Measurements from ENCODE around the gene BICRAL. TPM values are rescaled to one million over a fixed set of nuclear protein-coding genes. Genes with fewer than 3 reads are reported as not detected.

Gene BICRAL
- total and polyA plus RNA-seq, 4 donors, result 1.7 to 6.8 (median 3.9) TPM

DNA sequence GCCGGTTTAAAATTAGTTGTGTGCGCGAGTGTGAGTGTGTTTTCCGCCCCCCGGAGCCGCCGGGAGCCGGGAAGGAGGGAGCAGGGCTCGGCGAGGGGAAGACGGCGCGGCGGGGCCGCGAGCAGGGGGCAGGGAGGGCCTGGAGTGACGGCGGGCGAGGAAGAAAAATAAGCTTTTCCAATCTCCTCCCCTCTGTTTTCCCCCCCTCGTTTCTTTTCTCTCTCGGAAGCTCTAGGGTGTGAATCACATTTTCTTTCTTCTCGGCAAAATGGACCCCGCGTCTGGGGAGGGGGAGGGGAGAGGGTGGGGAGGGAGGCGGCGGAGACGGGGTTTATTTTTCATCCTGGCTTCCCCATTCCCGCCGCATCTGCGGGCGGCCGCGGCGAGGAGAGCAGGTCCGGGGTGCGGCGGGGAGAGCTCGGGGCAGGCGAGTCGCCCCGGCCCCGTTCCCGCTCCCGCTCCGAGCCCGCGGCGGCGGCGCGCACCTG, 881 bp downstream of the BICRAL start:
- peak; percentile 80 for DNase-seq (ENCODE audit: low spot score)
- Histone ChIP-seq H3K27ac (ENCODE audit: low read depth in 1 of 2, low read length in 2 of 2) (peak overlapping the region; percentile 99 to 100), H3K4me1 (ENCODE audit: control insufficient read depth in 4 of 4, insufficient read depth in 4 of 4, low read length in 3 of 4) (peaks cover 1 to 35% (median 6%) of the 10 kb centered on the region in 4 donors), H3K36me3 (ENCODE audit: control insufficient read depth in 4 of 4, insufficient read depth in 3 of 4, low read depth in 1 of 4, low read length in 3 of 4) (no peaks in the 10 kb centered on the region), H3K9ac (ENCODE audit: low read depth in 1 of 2, low read length in 2 of 2) (peak overlapping the region; percentile 96 to 100), H3K9me3 (ENCODE audit: control insufficient read depth in 4 of 4, low read length in 3 of 4) (no peaks in the 10 kb centered on the region), H3K27me3 (ENCODE audit: control insufficient read depth in 4 of 4, insufficient read depth in 4 of 4, low read length in 3 of 4) (no peaks in the 10 kb centered on the region), H3K4me3 (ENCODE audit: low read depth in 1 of 3, low read length in 3 of 3) (peak overlapping the region; percentile 81 to 97 (median 97))
- TF ChIP-seq YY1 (IDR thresholded peaks at IDR 0.05) (no peak), HNF4G (IDR thresholded peaks at IDR 0.05) (no peak), TAF1 (conservative IDR thresholded peaks at IDR 0.05) (no peak), EGR1 (IDR thresholded peaks at IDR 0.05; ENCODE audit: low read depth in 2 of 2) (no peak), FOXA1 (IDR thresholded peaks at IDR 0.05) (no peak), ATF3 (IDR thresholded peaks at IDR 0.05) (no peak), HNF4A (conservative IDR thresholded peaks at IDR 0.05) (no peak), RAD21 (IDR thresholded peaks at IDR 0.05) (no peak), RXRA (IDR thresholded peaks at IDR 0.05) (no peak), SP1 (IDR thresholded peaks at IDR 0.05) (no peak), NR2F2 (IDR thresholded peaks at IDR 0.05) (no peak), FOXA2 (IDR thresholded peaks at IDR 0.05) (no peak)
- TF ChIP-seq, protein P1, sequence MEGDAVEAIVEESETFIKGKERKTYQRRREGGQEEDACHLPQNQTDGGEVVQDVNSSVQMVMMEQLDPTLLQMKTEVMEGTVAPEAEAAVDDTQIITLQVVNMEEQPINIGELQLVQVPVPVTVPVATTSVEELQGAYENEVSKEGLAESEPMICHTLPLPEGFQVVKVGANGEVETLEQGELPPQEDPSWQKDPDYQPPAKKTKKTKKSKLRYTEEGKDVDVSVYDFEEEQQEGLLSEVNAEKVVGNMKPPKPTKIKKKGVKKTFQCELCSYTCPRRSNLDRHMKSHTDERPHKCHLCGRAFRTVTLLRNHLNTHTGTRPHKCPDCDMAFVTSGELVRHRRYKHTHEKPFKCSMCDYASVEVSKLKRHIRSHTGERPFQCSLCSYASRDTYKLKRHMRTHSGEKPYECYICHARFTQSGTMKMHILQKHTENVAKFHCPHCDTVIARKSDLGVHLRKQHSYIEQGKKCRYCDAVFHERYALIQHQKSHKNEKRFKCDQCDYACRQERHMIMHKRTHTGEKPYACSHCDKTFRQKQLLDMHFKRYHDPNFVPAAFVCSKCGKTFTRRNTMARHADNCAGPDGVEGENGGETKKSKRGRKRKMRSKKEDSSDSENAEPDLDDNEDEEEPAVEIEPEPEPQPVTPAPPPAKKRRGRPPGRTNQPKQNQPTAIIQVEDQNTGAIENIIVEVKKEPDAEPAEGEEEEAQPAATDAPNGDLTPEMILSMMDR (IDR thresholded peaks at IDR 0.05; ENCODE audit: low read depth, low read length, missing input control), result no peak
- TF ChIP-seq, protein P2, sequence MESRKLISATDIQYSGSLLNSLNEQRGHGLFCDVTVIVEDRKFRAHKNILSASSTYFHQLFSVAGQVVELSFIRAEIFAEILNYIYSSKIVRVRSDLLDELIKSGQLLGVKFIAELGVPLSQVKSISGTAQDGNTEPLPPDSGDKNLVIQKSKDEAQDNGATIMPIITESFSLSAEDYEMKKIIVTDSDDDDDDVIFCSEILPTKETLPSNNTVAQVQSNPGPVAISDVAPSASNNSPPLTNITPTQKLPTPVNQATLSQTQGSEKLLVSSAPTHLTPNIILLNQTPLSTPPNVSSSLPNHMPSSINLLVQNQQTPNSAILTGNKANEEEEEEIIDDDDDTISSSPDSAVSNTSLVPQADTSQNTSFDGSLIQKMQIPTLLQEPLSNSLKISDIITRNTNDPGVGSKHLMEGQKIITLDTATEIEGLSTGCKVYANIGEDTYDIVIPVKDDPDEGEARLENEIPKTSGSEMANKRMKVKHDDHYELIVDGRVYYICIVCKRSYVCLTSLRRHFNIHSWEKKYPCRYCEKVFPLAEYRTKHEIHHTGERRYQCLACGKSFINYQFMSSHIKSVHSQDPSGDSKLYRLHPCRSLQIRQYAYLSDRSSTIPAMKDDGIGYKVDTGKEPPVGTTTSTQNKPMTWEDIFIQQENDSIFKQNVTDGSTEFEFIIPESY (IDR thresholded peaks at IDR 0.05), result no peak
- TF ChIP-seq, protein P3, sequence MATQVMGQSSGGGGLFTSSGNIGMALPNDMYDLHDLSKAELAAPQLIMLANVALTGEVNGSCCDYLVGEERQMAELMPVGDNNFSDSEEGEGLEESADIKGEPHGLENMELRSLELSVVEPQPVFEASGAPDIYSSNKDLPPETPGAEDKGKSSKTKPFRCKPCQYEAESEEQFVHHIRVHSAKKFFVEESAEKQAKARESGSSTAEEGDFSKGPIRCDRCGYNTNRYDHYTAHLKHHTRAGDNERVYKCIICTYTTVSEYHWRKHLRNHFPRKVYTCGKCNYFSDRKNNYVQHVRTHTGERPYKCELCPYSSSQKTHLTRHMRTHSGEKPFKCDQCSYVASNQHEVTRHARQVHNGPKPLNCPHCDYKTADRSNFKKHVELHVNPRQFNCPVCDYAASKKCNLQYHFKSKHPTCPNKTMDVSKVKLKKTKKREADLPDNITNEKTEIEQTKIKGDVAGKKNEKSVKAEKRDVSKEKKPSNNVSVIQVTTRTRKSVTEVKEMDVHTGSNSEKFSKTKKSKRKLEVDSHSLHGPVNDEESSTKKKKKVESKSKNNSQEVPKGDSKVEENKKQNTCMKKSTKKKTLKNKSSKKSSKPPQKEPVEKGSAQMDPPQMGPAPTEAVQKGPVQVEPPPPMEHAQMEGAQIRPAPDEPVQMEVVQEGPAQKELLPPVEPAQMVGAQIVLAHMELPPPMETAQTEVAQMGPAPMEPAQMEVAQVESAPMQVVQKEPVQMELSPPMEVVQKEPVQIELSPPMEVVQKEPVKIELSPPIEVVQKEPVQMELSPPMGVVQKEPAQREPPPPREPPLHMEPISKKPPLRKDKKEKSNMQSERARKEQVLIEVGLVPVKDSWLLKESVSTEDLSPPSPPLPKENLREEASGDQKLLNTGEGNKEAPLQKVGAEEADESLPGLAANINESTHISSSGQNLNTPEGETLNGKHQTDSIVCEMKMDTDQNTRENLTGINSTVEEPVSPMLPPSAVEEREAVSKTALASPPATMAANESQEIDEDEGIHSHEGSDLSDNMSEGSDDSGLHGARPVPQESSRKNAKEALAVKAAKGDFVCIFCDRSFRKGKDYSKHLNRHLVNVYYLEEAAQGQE (IDR thresholded peaks at IDR 0.05), result no peak
- TF ChIP-seq, protein P4, sequence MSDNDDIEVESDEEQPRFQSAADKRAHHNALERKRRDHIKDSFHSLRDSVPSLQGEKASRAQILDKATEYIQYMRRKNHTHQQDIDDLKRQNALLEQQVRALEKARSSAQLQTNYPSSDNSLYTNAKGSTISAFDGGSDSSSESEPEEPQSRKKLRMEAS (IDR thresholded peaks at IDR 0.05), result no peak
- under 1% methylated on average over 50 of the region's 51 CpGs for WGBS
